DOHH2 (cell line): ENCODE results near the gene NUAK2.

Source experiments
- H3F3A ChIP-seq: fragments of 200-600 bp; sonication (generic), shearing (Covaris generic); 2 replicates; pipeline ENCODE4 v1.6.0; 2016; ENCODE audit warnings: antibody characterized with exemption, mild to moderate bottlenecking; ENCODE audit not compliant: control insufficient read depth, insufficient read depth
- H3K27ac ChIP-seq: fragments of 200-600 bp; sonication (generic); 2 replicates; pipeline ENCODE4 v1.5.1; 2014; ENCODE audit warnings: low read depth, mild to moderate bottlenecking, low read length, moderate library complexity
- H3K27me3 ChIP-seq: fragments of 200-600 bp; sonication (generic); 2 replicates; pipeline ENCODE4 v1.6.1; 2014; ENCODE audit warnings: mild to moderate bottlenecking, low read length, mixed read lengths; ENCODE audit not compliant: control insufficient read depth
- H3K36me3 ChIP-seq: fragments of 200-600 bp; sonication (generic); 2 replicates; pipeline ENCODE4 v1.6.1; 2014; ENCODE audit warnings: mild to moderate bottlenecking, low read length, moderate library complexity, mixed read lengths; ENCODE audit not compliant: control insufficient read depth
- H3K4me1 ChIP-seq: fragments of 200-600 bp; sonication (generic); 2 replicates; pipeline ENCODE4 v1.6.1; 2014; ENCODE audit warnings: mild to moderate bottlenecking, low read length, mixed read lengths; ENCODE audit not compliant: control insufficient read depth
- H3K4me2 ChIP-seq: fragments of 200-600 bp; sonication (generic); 2 replicates; pipeline ENCODE4 v1.6.0; 2014; ENCODE audit warnings: mild to moderate bottlenecking, low read length, moderate library complexity
- H3K4me3 ChIP-seq: fragments of 200-600 bp; sonication (generic); 2 replicates; pipeline ENCODE4 v1.5.1; 2014; ENCODE audit warnings: mild to moderate bottlenecking, low read length, mixed read lengths
- H3K79me2 ChIP-seq: fragments of 200-600 bp; sonication (generic); 2 replicates; pipeline ENCODE4 v1.6.1; 2014; ENCODE audit warnings: mild to moderate bottlenecking, low read length, mixed read lengths; ENCODE audit not compliant: control insufficient read depth
- H3K9me2 ChIP-seq: fragments of 200-600 bp; sonication (generic); replicated peaks from 2 replicates; pipeline ENCODE4 v1.6.1; 2014; ENCODE audit warnings: mild to moderate bottlenecking, low read length, mixed read lengths; ENCODE audit not compliant: control insufficient read depth
- H3K9me3 ChIP-seq: fragments of 200-600 bp; sonication (generic); 2 replicates; pipeline ENCODE4 v1.6.1; 2014; ENCODE audit warnings: antibody characterized with exemption, low read length, mixed read lengths; ENCODE audit not compliant: control insufficient read depth, insufficient read depth
- H4K20me1 ChIP-seq: fragments of 200-600 bp; sonication (generic); 2 replicates; pipeline ENCODE4 v1.6.0; 2014; ENCODE audit warnings: low read depth, mild to moderate bottlenecking, antibody characterized with exemption, low read length, moderate library complexity; ENCODE audit not compliant: control insufficient read depth, insufficient read depth
- EZH2phosphoT487 ChIP-seq: fragments of 200-600 bp; sonication (generic); IDR thresholded peaks from 2 replicates; pipeline ENCODE4 v1.6.1; 2017; ENCODE audit warnings: borderline replicate concordance, mild to moderate bottlenecking, antibody characterized with exemption, low read length, moderate library complexity, mixed read lengths
- TF ChIP-seq, protein P1 (sequence below): fragments of 200-600 bp; sonication (generic); IDR thresholded peaks from one replicate; pipeline ENCODE4 v1.5.1; 2014; ENCODE audit warnings: antibody characterized with exemption, mild to moderate bottlenecking, low read depth, low read length; ENCODE audit not compliant: poor library complexity, severe bottlenecking

NUAK2 gene

DNA sequence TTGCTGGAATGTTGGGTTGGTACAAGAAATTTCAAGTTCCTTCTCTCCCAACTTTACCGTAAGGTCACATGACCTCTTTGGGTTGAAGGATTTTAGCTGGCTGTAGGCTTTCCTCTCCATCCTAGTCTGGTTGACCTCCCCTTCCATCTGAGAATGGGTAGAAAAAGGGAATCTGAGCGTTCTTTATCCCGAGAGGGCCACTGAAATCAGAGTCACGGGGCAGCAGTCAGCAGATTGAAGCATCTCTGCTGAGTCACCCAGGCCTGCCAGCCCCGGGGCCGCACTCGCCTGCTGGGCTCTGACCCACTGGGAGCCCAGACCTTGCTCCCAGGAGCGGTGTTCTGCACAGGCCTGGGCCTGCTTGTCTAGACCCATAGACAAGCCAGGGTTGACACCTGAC is 62.8 kb downstream of the NUAK2 start:
- Histone ChIP-seq H3F3A (no peaks in the 10 kb centered on the region), H3K79me2 (no peaks in the 10 kb centered on the region), H3K9me3 (no peaks in the 10 kb centered on the region), H3K9me2 (no peaks in the 10 kb centered on the region), H4K20me1 (no peaks in the 10 kb centered on the region), H3K36me3 (no peaks in the 10 kb centered on the region), H3K27me3 (peaks cover 12% of the 10 kb centered on the region), H3K4me1 (peaks cover 11% of the 10 kb centered on the region), H3K27ac (no peak overlapping the region), H3K4me3 (no peak overlapping the region), H3K4me2 (no peak overlapping the region)
- no peak for TF ChIP-seq EZH2phosphoT487
- TF ChIP-seq, protein P1, sequence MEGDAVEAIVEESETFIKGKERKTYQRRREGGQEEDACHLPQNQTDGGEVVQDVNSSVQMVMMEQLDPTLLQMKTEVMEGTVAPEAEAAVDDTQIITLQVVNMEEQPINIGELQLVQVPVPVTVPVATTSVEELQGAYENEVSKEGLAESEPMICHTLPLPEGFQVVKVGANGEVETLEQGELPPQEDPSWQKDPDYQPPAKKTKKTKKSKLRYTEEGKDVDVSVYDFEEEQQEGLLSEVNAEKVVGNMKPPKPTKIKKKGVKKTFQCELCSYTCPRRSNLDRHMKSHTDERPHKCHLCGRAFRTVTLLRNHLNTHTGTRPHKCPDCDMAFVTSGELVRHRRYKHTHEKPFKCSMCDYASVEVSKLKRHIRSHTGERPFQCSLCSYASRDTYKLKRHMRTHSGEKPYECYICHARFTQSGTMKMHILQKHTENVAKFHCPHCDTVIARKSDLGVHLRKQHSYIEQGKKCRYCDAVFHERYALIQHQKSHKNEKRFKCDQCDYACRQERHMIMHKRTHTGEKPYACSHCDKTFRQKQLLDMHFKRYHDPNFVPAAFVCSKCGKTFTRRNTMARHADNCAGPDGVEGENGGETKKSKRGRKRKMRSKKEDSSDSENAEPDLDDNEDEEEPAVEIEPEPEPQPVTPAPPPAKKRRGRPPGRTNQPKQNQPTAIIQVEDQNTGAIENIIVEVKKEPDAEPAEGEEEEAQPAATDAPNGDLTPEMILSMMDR = no peak

DNA sequence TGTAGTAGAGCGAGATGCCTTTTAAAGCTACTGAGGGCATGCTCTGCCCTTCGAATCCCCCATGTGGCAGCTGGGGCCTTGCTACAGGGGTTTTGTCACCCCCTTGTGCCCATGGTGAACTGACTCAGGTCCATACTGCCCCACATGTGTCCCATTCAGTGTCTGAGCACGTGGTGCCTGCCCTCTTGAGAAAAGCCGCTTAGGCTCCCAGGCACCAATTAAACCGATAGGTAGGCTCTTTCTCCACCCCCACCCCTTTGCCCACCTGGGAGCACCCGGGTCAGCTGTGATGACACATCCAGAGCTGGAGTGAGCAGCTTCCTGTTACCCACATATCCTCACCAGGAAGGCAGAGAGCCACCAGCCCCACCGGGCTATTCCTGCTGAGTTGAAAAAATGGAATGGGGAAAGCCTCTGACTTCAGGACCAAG is 63.3 kb downstream of the NUAK2 start:
- Histone ChIP-seq H3K9me3 (no peaks in the 10 kb centered on the region), H3K4me3 (no peak overlapping the region), H3K27ac (no peak overlapping the region), H3F3A (no peaks in the 10 kb centered on the region), H3K4me2 (no peak overlapping the region), H4K20me1 (no peaks in the 10 kb centered on the region), H3K4me1 (peaks cover 11% of the 10 kb centered on the region), H3K79me2 (no peaks in the 10 kb centered on the region), H3K9me2 (no peaks in the 10 kb centered on the region), H3K36me3 (no peaks in the 10 kb centered on the region), H3K27me3 (peaks cover 14% of the 10 kb centered on the region)
- TF ChIP-seq EZH2phosphoT487 = no peak
- TF ChIP-seq, protein P1 = no peak

- no peak for TF ChIP-seq EZH2phosphoT487
- TF ChIP-seq, protein P1 = no peak
- H3K4me1 ChIP-seq = peaks cover 11% of the 10 kb centered on the region
Measured at GRCh38 chr1:205257735-205258134, 63.8 kb downstream of the NUAK2 start.

More at GRCh38 chr1:205257735-205258134, 63.8 kb downstream of the NUAK2 start:
- Histone ChIP-seq H3K4me2 (no peak overlapping the region), H3K4me3 (no peak overlapping the region), H3K9me2 (no peaks in the 10 kb centered on the region), H3K79me2 (no peaks in the 10 kb centered on the region), H3K36me3 (no peaks in the 10 kb centered on the region), H3K27me3 (peaks cover 11% of the 10 kb centered on the region), H3F3A (no peaks in the 10 kb centered on the region), H4K20me1 (no peaks in the 10 kb centered on the region), H3K9me3 (no peaks in the 10 kb centered on the region), H3K27ac (no peak overlapping the region)
